ENCODE data around the gene CACFD1.

DNA sequence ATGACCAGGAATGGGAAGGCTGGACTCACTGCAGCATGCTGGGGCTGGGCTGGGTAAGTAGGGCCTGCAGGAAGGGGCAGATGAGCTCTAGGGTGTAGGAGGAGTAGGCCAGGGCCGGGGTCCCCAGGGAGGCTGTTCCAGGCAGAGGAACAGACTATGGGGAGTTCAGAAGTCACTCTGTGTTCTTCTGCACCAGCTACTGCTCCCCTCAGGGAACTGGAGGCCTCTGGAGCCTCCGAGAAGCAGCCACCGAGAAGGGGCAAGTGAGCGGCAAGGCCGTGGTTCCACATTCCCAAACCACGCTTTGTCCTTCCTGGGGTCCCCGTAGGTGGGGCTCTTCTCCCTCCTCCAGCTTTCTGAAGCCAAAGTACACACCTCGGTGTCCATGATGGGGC, 27.6 kb downstream of the CACFD1 start:
- TF ChIP-seq, protein P1, sequence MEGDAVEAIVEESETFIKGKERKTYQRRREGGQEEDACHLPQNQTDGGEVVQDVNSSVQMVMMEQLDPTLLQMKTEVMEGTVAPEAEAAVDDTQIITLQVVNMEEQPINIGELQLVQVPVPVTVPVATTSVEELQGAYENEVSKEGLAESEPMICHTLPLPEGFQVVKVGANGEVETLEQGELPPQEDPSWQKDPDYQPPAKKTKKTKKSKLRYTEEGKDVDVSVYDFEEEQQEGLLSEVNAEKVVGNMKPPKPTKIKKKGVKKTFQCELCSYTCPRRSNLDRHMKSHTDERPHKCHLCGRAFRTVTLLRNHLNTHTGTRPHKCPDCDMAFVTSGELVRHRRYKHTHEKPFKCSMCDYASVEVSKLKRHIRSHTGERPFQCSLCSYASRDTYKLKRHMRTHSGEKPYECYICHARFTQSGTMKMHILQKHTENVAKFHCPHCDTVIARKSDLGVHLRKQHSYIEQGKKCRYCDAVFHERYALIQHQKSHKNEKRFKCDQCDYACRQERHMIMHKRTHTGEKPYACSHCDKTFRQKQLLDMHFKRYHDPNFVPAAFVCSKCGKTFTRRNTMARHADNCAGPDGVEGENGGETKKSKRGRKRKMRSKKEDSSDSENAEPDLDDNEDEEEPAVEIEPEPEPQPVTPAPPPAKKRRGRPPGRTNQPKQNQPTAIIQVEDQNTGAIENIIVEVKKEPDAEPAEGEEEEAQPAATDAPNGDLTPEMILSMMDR (IDR thresholded peaks at IDR 0.05; ENCODE audit: borderline replicate concordance, extremely low read depth, low read length, poor library complexity, severe bottlenecking): no peak
- no peak for TF ChIP-seq EZH2 (IDR thresholded peaks at IDR 0.05; ENCODE audit: borderline replicate concordance, low read depth, low read length, severe bottlenecking)
